ENCODE measurements around the gene MOB3C.
A peak's percentile ranks its signal among the peaks of the same experiment; 100 is the strongest.

The MOB3C gene

GRCh38 chr1:46603858-46604549 is 12.6 kb downstream of the MOB3C start, which contains the start of gene MKNK1:
TSS of gene MKNK1 (minus strand) at chr1:46604268. CDS start at chr1:46583327, 20,941 bp downstream.
- peak; percentile 98 for DNase-seq (ENCODE audit: low spot score)

GRCh38 chr1:46603481-46603857 is 13.1 kb downstream of the MOB3C start:
- no peak for DNase-seq (ENCODE audit: low spot score)

- DNase-seq (ENCODE audit: low spot score): no peak
Measured at GRCh38 chr1:46601257-46602007, 15.2 kb downstream of the MOB3C start.

GRCh38 chr1:46599059-46599970 is 17.3 kb downstream of the MOB3C start:
- no peak for DNase-seq (ENCODE audit: low spot score)

- DNase-seq (ENCODE audit: low spot score): no peak
Measured at GRCh38 chr1:46596846-46597245, 19.8 kb downstream of the MOB3C start.

GRCh38 chr1:46596036-46596435 is 20.6 kb downstream of the MOB3C start:
- no peak for DNase-seq (ENCODE audit: low spot score)

GRCh38 chr1:46595127-46595526 is 21.5 kb downstream of the MOB3C start:
- DNase-seq (ENCODE audit: low spot score): no peak

GRCh38 chr1:46594063-46594462 is 22.5 kb downstream of the MOB3C start:
- DNase-seq (ENCODE audit: low spot score): no peak

GRCh38 chr1:46592823-46593222 is 23.8 kb downstream of the MOB3C start:
- DNase-seq (ENCODE audit: low spot score): no peak

- no peak for DNase-seq (ENCODE audit: low spot score)
Measured at GRCh38 chr1:46589529-46589928, 27.1 kb downstream of the MOB3C start.

GRCh38 chr1:46587069-46587468 is 29.5 kb downstream of the MOB3C start:
- no peak for DNase-seq (ENCODE audit: low spot score)

- no peak for DNase-seq (ENCODE audit: low spot score)
Measured at GRCh38 chr1:46585312-46585938, 31.2 kb downstream of the MOB3C start.

GRCh38 chr1:46583494-46583893 is 33.1 kb downstream of the MOB3C start:
- DNase-seq (ENCODE audit: low spot score): no peak

- DNase-seq (ENCODE audit: low spot score): no peak
Measured at GRCh38 chr1:46582972-46583371, 33.6 kb downstream of the MOB3C start.

- DNase-seq (ENCODE audit: low spot score): no peak
Measured at GRCh38 chr1:46581681-46582455, 34.7 kb downstream of the MOB3C start.

GRCh38 chr1:46580140-46580903 is 36.3 kb downstream of the MOB3C start:
- DNase-seq (ENCODE audit: low spot score): no peak

GRCh38 chr1:46577671-46578070 is 38.9 kb downstream of the MOB3C start:
- no peak for DNase-seq (ENCODE audit: low spot score)

- DNase-seq (ENCODE audit: low spot score): no peak
Measured at GRCh38 chr1:46576596-46576995, 40.0 kb downstream of the MOB3C start.

- DNase-seq (ENCODE audit: low spot score): no peak
Measured at GRCh38 chr1:46575778-46576177, 40.8 kb downstream of the MOB3C start.

GRCh38 chr1:46575300-46575699 is 41.3 kb downstream of the MOB3C start:
- DNase-seq (ENCODE audit: low spot score): no peak

Data from HuH-7.5 (cell line).